HG02885 (cell line): ENCODE data around the gene MYPOP.

Experiments
- ATAC-seq: cut with Tn5 transposase; IDR thresholded peaks from one replicate; pipeline ENCODE4 v1.9.1; 2021; ENCODE audit warnings: mild to moderate bottlenecking; ENCODE audit not compliant: unreplicated experiment, poor library complexity

Gene MYPOP

GRCh38 chr19:45901912-45902650 lies at the start of gene MYPOP:
TSS of gene MYPOP (minus strand) at chr19:45902613. CDS start at chr19:45901773, 840 bp downstream.
- ATAC-seq, result no peak

GRCh38 chr19:45947926-45948325 lies 45.5 kb upstream of the MYPOP start:
- no peak for ATAC-seq

GRCh38 chr19:45940515-45940805 lies 38.0 kb upstream of the MYPOP start:
- ATAC-seq, result no peak

DNA sequence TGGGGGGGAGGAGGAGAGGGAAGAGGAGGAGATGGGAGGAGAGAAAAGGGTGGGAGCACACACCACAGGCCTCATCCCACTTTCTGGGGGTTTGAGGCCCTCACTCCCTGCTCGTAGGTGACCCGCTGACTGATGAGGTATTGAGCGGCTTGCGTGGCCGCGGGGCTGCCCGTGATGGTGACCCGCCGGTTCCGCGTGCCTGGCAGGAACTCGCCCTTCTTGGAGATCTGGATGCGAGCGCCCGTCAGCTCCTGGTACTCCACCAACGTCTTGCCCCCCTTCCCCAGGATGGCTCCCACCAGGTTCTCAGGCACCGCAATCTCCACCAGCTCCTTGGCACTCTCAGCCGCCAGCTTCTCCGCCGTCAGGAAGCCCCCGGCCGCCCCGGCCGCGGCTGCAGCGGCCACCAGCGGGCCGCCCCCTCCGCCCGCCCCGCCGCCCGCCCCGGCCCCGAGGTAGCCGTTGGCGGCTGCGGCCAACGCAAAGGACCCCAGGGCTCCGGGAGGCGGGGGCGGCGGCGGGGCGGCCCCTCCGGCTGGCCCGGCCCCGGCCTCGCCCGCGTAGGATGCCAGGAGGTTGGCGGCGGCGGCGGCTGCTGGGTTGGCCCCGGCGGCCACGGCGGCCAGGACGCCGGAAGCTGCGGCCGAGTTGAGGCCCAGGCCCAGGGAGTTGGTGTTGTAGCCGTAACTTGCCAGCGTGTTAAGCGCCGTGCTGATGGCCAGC lies 37.5 kb upstream of the MYPOP start:
- ATAC-seq, result no peak

GRCh38 chr19:45938733-45939319 lies 36.4 kb upstream of the MYPOP start:
- ATAC-seq, result no peak

DNA sequence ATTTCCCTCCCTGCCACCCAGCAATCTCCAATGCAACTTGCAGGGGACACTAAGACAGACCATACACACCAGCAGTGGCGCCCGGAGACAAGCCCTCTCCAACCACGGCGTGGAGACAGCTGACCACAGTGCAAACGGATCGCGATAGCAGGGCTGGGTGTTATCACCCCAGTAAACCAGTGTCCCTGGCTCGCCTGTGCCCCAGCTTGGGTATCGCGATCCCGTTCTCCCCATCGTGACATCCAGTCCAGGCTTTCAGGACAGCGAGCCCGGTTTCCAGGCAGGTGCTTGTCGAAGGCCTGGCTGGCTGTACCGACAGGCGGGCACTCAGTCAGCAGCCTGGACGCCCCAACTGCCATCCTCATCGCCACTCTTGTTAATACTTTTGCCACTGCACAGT lies 32.9 kb upstream of the MYPOP start:
- no peak for ATAC-seq

GRCh38 chr19:45934551-45935230 lies 32.3 kb upstream of the MYPOP start:
- ATAC-seq, result no peak

DNA sequence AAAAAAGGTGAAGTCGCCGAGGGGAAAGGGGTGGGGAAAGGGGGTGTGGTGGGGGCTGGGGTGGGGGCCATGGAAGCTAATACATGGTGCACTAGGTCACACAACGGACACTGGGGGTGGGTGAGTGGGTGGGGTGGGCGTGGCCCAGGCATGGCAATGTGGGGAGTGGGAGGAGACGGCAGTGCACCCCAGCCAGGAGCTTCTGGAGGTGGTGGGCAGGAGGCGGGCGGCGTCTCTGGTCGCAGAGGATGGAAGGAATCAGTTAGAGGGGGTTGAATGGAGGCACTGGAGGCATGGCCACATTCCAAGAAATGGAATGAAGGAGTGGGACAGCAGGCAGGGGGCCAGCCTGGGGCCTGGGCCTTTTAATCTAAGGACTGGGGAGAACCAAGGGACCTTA lies 31.3 kb upstream of the MYPOP start:
- no peak for ATAC-seq

GRCh38 chr19:45931055-45931454 lies 28.6 kb upstream of the MYPOP start:
- no peak for ATAC-seq

GRCh38 chr19:45929247-45929646 lies 26.8 kb upstream of the MYPOP start:
- no peak for ATAC-seq

DNA sequence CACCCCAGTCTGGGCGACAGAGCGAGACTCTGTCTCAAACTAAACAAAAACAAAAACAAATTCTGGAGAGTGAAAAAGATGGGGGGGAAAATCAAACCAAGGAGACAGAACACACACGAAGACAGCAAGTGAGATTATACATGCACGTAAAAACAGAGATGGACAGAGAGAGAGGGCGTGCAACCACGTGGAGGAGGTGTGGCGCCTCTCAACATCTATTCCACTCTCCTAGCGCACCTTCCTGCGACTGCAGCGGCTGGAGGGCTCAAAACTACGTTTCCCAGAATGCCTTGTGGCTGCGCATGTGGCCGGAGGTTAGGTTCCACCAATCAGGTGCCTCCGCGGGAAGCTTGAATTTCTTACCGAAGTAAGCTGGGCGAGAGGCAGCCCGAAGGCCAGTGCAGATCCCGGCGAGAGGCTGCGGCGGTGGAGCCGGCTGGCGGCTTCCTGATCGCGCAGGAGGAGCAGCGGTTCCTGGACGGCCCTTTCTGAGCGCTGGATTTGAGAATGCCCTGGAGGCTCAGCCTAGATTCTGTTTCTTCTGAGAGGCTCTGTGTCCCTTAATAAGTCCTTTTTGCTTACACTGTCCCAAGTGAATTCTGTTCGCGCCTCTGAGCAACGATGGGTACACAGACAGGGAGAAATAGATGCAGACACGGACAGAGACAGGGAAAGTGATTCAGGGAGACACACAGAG lies 25.3 kb upstream of the MYPOP start:
- ATAC-seq, result no peak

GRCh38 chr19:45924891-45925447 lies 22.6 kb upstream of the MYPOP start:
- no peak for ATAC-seq

DNA sequence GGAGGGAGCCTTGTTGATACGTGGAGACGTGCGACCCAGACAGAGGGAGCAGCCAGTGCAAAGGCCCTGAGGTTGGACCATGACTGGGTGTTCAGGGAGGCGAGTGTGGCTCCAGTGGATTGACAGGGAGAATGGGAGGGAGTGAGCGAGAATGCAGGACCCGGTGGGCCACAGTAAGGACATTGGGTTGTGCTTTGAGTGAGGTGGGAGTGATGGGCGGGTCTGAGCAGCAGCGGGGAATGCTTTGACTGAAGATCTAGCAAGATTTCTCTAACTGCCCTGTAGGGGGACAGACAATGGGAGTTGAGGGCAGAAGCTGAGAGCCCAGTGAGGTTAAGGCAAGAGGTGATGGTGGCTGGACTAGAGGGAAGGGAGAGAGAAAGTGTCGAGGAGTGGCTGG lies 19.9 kb upstream of the MYPOP start:
- no peak for ATAC-seq

DNA sequence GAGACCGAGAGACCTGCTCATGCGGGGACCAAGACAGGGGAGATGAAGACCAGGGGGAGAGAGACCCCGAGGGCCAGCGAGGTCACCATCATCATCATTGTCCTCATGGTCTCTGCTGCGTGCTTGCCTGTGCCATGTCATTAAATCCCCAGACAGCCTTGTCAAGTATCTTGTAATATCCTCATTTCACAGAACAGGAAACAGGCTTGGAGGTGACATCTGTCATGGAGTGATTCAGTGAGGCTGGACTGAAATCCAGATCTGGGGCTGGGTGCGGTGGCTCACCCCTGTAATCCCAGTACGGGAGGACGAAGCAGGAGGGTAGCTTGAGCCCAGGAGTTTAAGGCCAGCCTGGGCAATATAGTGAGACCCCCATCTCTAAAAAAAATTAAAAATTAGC lies 18.0 kb upstream of the MYPOP start:
- no peak for ATAC-seq

DNA sequence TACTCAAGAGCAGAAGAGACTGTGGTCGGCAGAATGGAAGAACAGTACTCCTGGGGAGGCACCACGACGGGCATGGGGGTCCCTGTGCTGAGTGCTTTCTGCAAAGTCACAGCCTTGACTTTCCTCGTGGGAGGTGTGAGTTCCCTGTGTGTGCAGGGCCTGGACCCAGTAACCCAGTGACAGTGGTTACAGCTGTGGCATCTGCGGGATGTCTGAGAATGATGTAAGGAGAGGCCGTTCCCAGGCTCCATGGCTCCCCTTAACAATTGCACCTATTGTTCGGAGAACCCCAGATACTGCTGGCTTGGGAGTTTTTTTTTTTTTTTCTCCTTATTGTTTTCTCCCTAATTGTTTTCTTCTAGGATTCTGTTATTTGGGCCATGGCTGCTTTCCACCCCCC lies 17.3 kb upstream of the MYPOP start:
- no peak for ATAC-seq

GRCh38 chr19:45918721-45919120 lies 16.3 kb upstream of the MYPOP start:
- no peak for ATAC-seq

DNA sequence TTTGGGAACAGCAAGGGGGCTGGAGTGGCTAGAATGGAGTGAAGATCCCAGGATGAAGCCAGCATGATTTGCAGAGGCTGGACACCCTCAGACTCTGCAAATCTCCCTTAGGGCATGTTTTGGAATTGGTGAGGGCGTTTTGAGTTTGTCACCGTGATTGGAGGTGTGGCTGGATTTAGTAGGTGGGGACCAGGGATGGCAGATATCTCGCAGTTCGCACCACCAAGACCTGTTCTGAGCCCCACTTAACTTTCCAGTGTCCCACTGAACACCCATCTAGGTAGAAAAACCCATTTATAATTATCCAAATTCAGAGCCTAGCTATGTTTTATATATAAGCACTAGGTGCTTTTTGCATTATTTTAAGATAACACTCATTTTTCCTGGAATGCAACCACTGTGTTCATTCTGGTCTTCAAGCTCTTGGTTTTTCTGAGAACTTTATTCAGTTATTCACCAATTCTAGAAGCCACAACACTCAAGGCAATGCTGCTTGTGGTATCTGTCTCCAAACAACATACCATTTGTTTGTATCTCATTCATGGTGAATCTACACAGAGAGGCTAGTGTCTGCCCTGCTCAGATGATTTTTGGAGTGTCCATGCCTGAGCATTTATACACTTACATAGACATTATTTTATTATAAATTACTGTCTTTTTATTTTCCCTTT lies 15.1 kb upstream of the MYPOP start:
- ATAC-seq, result no peak

GRCh38 chr19:45913874-45914830 lies 11.7 kb upstream of the MYPOP start, which contains the start of gene NANOS2:
TSS of gene NANOS2 (minus strand) at chr19:45914778. CDS start at chr19:45914693, 85 bp downstream.
- ATAC-seq, result no peak

DNA sequence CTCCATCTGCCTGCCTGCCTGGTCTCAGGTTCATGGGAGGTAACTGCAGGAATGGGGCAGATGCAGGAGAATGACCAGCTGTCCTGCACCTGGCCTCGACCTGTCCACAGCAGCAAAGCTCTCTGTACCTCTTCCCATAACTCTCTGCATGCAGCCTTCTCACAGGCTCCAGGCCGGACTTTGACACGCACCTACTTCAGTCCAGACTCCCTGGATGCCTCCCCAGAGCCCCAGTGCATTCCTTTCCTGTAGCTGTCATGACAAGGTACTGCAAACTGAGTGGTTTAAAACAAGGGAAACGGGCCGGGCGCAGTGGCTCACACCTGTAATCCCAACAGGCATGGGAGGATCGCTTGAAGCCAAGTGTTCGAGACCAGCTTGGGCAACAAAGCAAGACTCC lies 8.9 kb upstream of the MYPOP start:
- no peak for ATAC-seq
